Measurements from ENCODE around the gene BCAP29.

The BCAP29 gene

DNA sequence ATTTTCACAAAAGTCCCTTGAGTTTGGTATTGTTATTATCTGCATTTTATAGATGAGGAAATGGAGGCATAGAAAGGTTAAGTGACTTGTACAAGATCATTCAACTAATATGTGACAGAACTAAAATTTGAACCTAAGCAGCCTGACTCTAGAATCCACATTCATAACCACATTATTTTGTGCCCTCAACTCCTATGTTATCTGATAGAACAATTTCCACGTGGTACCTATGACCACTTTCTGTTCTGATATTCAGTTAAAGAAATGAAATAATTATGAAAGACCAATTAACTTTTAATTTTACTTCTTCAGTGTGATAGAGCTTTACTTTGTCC, 17.5 kb downstream of the BCAP29 start:
- DNase-seq (ENCODE audit: low read depth), result no peak

DNA sequence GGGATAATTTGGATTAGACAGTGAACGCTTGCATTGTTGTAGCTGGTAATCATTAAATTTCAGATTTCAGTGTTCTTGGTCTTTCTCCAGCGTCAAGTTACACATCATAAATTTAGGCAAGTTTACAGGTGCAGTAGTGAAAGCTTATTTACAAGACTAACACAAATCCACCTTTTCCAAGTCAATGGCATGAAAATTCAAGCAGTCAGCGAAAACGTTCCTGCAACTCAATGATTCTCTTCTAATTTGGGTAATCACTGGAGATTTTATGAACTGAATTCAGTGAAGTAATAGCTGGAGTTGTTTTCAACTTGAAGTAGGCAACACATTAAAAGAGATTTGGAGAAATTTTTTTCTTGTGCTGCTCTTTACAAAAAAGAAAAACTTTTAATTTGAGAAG, 17.9 kb downstream of the BCAP29 start:
- no peak for TF ChIP-seq MYC (IDR thresholded peaks at IDR 0.05; ENCODE audit: low read depth, low read length)
- TF ChIP-seq, protein P1, sequence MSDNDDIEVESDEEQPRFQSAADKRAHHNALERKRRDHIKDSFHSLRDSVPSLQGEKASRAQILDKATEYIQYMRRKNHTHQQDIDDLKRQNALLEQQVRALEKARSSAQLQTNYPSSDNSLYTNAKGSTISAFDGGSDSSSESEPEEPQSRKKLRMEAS (IDR thresholded peaks at IDR 0.05; ENCODE audit: low read depth, low read length), result no peak
- TF ChIP-seq POLR2A (IDR thresholded peaks at IDR 0.05; ENCODE audit: extremely low read depth, insufficient read length), result no peak
- TF ChIP-seq, protein P2, sequence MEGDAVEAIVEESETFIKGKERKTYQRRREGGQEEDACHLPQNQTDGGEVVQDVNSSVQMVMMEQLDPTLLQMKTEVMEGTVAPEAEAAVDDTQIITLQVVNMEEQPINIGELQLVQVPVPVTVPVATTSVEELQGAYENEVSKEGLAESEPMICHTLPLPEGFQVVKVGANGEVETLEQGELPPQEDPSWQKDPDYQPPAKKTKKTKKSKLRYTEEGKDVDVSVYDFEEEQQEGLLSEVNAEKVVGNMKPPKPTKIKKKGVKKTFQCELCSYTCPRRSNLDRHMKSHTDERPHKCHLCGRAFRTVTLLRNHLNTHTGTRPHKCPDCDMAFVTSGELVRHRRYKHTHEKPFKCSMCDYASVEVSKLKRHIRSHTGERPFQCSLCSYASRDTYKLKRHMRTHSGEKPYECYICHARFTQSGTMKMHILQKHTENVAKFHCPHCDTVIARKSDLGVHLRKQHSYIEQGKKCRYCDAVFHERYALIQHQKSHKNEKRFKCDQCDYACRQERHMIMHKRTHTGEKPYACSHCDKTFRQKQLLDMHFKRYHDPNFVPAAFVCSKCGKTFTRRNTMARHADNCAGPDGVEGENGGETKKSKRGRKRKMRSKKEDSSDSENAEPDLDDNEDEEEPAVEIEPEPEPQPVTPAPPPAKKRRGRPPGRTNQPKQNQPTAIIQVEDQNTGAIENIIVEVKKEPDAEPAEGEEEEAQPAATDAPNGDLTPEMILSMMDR (IDR thresholded peaks at IDR 0.05; ENCODE audit: low read depth, low read length), result no peak
- DNase-seq (ENCODE audit: low read depth), result no peak
- H3K4me3 ChIP-seq (ENCODE audit: low read depth, low read length), result no peak overlapping the region

More for the DNA sequence above, 17.5 kb downstream of the BCAP29 start:
- TF ChIP-seq POLR2A (IDR thresholded peaks at IDR 0.05; ENCODE audit: extremely low read depth, insufficient read length) (no peak), MYC (IDR thresholded peaks at IDR 0.05; ENCODE audit: low read depth, low read length) (no peak)
- TF ChIP-seq, protein P2 (IDR thresholded peaks at IDR 0.05; ENCODE audit: low read depth, low read length), result no peak
- TF ChIP-seq, protein P1 (IDR thresholded peaks at IDR 0.05; ENCODE audit: low read depth, low read length), result no peak
- no peak overlapping the region for H3K4me3 ChIP-seq (ENCODE audit: low read depth, low read length)

DNA sequence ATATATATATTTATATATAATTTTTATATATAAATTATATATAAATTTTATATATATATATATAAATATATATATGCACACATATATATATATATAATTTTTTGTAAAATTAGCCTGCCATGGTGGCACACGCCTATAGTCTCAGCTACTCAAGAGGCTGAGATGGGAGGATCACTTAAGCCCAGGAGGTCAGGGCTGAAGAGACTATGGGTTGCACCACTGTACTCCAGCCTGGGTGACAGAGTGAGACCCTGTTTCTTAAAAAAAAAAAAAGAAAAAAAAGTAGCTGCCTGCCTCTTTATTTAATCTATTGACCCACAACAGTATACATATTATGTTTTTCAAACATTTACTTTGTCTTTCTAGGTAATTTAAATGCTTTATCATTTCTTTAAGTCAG, 19.2 kb downstream of the BCAP29 start:
- TF ChIP-seq POLR2A (IDR thresholded peaks at IDR 0.05; ENCODE audit: extremely low read depth, insufficient read length) (no peak), MYC (IDR thresholded peaks at IDR 0.05; ENCODE audit: low read depth, low read length) (no peak)
- TF ChIP-seq, protein P1 (IDR thresholded peaks at IDR 0.05; ENCODE audit: low read depth, low read length), result no peak
- TF ChIP-seq, protein P2 (IDR thresholded peaks at IDR 0.05; ENCODE audit: low read depth, low read length), result no peak
- no peak overlapping the region for H3K4me3 ChIP-seq (ENCODE audit: low read depth, low read length)
- no peak for DNase-seq (ENCODE audit: low read depth)

DNA sequence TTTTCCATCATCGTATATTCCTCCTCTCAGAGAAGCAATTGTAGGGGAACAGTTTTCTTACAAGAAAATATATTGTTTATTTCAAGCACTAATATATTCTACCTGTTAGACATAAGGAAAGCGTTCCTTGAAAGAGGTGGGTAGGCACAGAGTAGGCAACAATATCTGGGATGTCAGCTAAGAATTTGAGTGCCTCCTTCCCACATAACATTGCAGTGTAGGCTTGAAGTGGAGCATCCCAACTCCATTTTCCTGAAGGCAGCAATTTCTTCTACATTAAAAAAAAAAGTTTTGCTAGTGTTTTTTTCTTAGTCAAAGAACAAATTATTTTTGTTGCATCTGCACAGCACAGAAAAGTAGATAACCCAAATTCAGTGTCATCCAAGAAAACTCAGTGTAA, 20.8 kb downstream of the BCAP29 start:
- TF ChIP-seq, protein P1 (IDR thresholded peaks at IDR 0.05; ENCODE audit: low read depth, low read length), result no peak
- TF ChIP-seq, protein P2 (IDR thresholded peaks at IDR 0.05; ENCODE audit: low read depth, low read length), result no peak
- TF ChIP-seq MYC (IDR thresholded peaks at IDR 0.05; ENCODE audit: low read depth, low read length) (no peak), POLR2A (IDR thresholded peaks at IDR 0.05; ENCODE audit: extremely low read depth, insufficient read length) (no peak)
- no peak overlapping the region for H3K4me3 ChIP-seq (ENCODE audit: low read depth, low read length)
- no peak for DNase-seq (ENCODE audit: low read depth)

DNA sequence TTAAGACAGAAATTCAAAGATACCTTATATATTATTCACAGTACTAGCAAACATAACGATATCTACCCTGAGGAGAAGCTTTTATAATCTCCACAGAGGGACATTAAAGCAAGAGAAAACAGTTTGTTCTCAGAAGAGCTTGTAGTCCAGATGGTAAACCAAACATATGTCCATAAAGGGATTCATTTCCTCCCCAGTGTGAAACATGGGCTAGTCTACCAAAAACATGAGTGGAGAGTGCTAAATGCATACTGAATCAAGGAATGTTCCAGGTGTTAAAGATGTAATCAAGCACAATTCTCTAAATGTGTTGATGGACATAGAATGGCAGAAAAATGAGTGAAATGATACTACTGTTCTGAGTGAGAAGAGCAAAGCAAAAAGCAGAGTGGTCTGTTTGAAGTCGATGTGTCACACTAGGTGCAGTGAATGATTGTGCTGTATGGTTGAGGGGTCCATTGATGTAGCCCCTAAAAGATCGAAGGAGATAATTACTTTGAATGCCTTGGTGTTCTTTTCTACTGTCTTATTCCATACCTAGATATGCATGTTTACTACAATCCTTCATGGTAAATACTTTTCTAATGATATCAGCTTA, 25.3 kb downstream of the BCAP29 start:
- TF ChIP-seq, protein P1 (IDR thresholded peaks at IDR 0.05; ENCODE audit: low read depth, low read length), result no peak
- TF ChIP-seq MYC (IDR thresholded peaks at IDR 0.05; ENCODE audit: low read depth, low read length) (no peak), POLR2A (IDR thresholded peaks at IDR 0.05; ENCODE audit: extremely low read depth, insufficient read length) (no peak)
- TF ChIP-seq, protein P2 (IDR thresholded peaks at IDR 0.05; ENCODE audit: low read depth, low read length), result no peak
- no peak for DNase-seq (ENCODE audit: low read depth)
- H3K4me3 ChIP-seq (ENCODE audit: low read depth, low read length), result no peak overlapping the region
